HG02852 (cell line): ENCODE results near the gene CYP2A7.
"Not testable (repeated sequence)": the region's sequence is repeated elsewhere in the genome, so short reads cannot be mapped to it uniquely, and the experiment has no call there.

Experiments used
- ATAC-seq: cut with Tn5 transposase; IDR thresholded peaks from one replicate; pipeline ENCODE4 v1.9.1; 2021; ENCODE audit warnings: mild to moderate bottlenecking, moderate library complexity; ENCODE audit not compliant: unreplicated experiment

The CYP2A7 gene

GRCh38 chr19:40899964-40900363 lies 17.9 kb upstream of the CYP2A7 start:
- not testable (repeated sequence) for ATAC-seq

DNA sequence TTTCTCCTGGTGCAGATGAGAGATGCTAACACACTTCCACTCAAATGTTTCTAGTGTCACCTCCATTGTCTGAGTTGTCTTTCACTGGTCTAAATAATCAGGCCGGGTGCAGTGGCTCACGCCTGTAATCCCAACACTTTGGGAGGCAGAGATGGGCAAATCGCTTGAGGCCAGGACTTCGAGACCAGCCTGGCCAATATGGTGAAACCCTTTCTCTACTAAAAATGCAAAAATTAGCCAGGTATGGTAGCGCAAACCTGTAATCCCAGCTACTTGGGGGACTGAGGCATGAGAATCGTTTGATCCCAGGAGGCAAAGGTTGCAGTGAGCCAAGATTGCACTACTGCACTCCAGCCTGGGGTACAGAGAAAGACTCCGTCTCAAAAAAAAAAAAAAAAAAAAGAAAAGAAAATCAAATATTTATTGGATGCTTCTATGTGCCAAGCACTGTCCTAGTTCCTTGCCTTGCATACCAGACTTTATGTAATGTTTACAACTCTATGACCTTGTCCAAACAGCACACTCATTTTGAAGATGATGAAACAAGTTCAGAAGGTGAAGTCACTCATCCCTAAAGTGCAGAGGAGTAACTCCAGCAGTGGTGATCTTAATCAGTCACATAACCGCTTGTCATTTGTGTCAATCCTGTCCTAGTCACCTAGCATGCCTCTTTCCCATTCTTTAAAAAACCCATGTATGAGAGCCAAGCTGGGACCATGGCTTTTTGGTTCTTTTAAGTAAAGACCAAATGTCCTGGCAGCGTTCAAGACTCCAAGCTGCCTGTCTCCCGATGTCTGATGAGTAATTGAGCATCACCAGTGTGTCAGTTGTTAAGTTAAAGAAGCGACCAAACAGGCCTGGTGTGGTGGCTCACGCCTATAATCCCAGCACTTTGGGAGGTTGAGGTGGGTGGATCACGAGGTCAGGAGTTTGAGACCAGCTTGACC lies 15.1 kb upstream of the CYP2A7 start:
- ATAC-seq, result not testable (repeated sequence)

- ATAC-seq, result no peak
Measured at GRCh38 chr19:40896418-40896796, 14.4 kb upstream of the CYP2A7 start.

- ATAC-seq, result no peak
Measured at GRCh38 chr19:40893112-40893511, 11.1 kb upstream of the CYP2A7 start.

DNA sequence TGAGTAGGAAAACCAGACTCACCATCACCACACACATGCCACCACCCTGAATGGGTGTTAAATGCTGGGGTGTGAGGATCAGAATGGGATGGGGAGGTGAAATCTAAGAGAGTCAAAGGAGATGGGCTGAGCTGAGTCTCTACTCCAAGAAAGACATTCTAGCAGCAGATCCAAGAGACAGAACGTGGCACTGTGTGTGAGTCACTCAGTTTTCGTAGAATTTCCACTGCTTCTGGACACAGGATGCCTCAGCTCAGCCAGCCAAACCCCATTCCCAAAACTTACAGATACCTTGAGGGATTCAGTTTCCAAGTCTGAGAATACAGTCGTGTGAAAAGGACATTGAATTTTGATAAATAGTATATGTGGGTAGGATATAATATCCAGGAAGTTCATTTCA lies 7.3 kb upstream of the CYP2A7 start:
- no peak for ATAC-seq

DNA sequence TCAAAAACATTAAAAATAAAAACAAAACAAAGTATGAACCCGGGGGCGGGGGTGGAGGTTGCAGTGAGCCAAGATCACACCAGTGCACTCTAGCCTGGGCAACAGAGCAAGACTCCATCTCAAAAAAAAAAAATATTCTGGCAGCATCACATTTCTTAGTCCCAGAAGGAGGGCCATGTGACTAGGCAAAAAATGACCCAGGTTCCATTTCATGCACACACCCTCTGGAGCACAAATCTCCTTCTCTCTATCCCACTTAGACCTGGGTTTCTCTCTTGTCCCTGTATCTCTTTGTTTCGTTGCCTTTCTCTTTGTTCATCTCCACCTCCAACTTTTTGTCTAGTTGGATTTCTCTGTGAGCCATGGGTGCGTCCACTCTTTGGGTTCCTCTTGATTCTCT lies 6.2 kb upstream of the CYP2A7 start:
- ATAC-seq, result no peak

- not testable (repeated sequence) for ATAC-seq
Measured at GRCh38 chr19:40884187-40884931, 2.3 kb upstream of the CYP2A7 start.

GRCh38 chr19:40879349-40879748 lies 2.7 kb downstream of the CYP2A7 start:
- not testable (repeated sequence) for ATAC-seq

DNA sequence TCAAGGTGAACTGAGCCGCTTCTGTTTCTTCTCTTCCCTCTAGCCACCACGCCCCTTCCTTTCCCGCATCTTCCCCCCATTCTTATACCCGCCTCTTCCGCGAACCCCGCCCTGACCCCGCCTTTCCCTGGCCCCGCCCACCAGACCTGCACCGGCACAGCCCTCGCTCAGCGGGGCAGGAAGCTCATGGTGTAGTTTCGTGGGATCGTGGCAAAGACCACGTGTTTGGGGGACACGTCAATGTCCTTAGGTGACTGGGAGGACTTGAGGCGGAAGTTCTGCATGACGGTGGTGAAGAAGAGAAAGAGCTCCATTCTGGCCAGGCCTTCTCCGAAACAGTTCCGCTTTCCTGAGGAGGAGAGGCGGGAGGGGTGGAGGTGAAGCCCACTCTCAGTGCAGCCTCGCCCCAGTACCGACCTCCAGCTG lies 6.5 kb downstream of the CYP2A7 start:
- not testable (repeated sequence) for ATAC-seq

DNA sequence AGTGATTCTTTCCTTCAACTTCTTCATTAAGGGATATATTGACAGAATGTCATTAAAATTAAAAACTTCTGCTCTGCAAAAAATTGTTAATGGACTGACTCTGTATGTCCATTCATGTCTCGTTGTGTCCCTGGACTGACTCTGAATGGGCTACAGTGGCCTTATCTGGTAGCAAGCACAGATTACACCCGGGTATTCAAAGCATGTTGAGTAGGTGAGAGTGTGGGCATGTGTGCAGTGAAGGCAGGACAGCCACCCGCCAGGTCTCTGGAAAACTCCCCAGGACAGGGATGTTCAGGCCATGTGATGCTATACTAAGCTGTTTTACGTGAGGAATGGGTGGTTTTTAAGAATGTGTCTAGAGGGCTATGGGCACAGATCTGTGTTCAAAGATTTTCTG lies 7.2 kb downstream of the CYP2A7 start:
- not testable (repeated sequence) for ATAC-seq

- not testable (repeated sequence) for ATAC-seq
Measured at GRCh38 chr19:40873873-40874272, 8.2 kb downstream of the CYP2A7 start.

- ATAC-seq, result no peak
Measured at GRCh38 chr19:40872209-40872608, 9.8 kb downstream of the CYP2A7 start.

- no peak for ATAC-seq
Measured at GRCh38 chr19:40867701-40868100, 14.3 kb downstream of the CYP2A7 start.

GRCh38 chr19:40864739-40865496 lies 17.1 kb downstream of the CYP2A7 start:
- not testable (repeated sequence) for ATAC-seq

DNA sequence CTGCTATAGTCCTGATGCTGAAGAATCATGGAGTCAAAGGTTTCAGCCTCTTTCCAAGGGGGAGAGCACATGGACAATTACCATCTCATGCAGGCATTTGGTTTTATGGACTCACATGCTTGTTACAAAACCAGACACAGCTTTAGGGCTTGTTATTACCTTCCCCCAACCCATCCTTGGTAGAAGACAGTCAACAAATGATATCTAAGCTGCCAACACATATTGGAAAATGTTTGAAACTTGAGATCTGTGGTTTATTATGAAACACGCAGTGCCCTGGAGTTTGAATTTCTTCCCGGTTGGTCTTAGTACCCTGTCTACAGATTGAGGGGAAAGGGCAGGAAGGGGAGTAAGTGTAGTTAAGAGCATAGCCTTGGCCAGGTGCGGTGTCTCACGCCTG lies 19.2 kb downstream of the CYP2A7 start:
- ATAC-seq, result no peak

- ATAC-seq, result no peak
Measured at GRCh38 chr19:40862333-40862732, 19.7 kb downstream of the CYP2A7 start.

DNA sequence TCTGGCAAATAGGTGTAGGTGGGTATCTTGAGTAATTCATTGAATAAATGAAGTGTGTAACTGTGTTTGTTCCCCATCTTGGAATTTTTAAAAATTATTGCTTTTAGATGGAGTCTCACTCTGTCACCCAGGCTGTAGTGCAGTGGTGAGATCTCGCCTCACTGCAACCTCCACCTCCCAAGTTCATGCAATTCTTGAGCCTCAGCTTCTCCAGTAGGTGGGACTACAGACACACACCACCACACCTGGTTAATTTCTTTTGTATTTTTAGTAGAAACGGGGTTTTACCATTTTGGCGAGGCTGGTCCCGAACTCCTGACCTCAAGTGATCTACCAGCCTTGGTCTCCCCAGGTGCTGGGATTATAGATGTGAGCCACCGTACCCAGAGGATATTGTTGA lies 23.9 kb downstream of the CYP2A7 start:
- ATAC-seq, result no peak

GRCh38 chr19:40852467-40853152 lies 29.4 kb downstream of the CYP2A7 start:
- not testable (repeated sequence) for ATAC-seq

- not testable (repeated sequence) for ATAC-seq
Measured at GRCh38 chr19:40850277-40850676, 31.8 kb downstream of the CYP2A7 start, which contains the start of gene CYP2A6. TSS of gene CYP2A6 (minus strand) at chr19:40850447. CDS start at chr19:40850426, 21 bp downstream.

- not testable (repeated sequence) for ATAC-seq
Measured at GRCh38 chr19:40846722-40847121, 35.3 kb downstream of the CYP2A7 start.
